GDM1 (cell line): ENCODE results near the gene MFF.
"Not testable (repeated sequence)": the region's sequence is repeated elsewhere in the genome, so short reads cannot be mapped to it uniquely, and the experiment has no call there.

Source experiments
- DNase-seq: peaks from one replicate; lab custom pipeline; 2025; lab: John Stamatoyannopoulos, UW

Gene MFF

GRCh38 chr2:227377467-227378351 lies 52.7 kb downstream of the MFF start:
- no peak for DNase-seq

GRCh38 chr2:227378371-227378782 lies 53.3 kb downstream of the MFF start:
- no peak for DNase-seq

- DNase-seq = no peak
Observed at GRCh38 chr2:227379095-227379494, 54.0 kb downstream of the MFF start, which contains the start of gene TM4SF20. Gene TM4SF20 (minus strand): TSS chr2:227379306. CDS start chr2:227379268, 38 bp downstream.

- not testable (repeated sequence) for DNase-seq
Observed at GRCh38 chr2:227382241-227382835, 57.3 kb downstream of the MFF start.

GRCh38 chr2:227383686-227384085 lies 58.6 kb downstream of the MFF start:
- DNase-seq = no peak

GRCh38 chr2:227386630-227387029 lies 61.6 kb downstream of the MFF start:
- no peak for DNase-seq

GRCh38 chr2:227387583-227387982 lies 62.5 kb downstream of the MFF start, which contains the start of gene SCYGR1:
Gene SCYGR1 (minus strand): TSS chr2:227387949. CDS start chr2:227387949, 0 bp downstream.
- DNase-seq = not testable (repeated sequence)

GRCh38 chr2:227388537-227389011 lies 63.5 kb downstream of the MFF start:
- DNase-seq = no peak

- DNase-seq = no peak
Observed at GRCh38 chr2:227389231-227389630, 64.2 kb downstream of the MFF start.

GRCh38 chr2:227389661-227390060 lies 64.6 kb downstream of the MFF start:
- DNase-seq = no peak

GRCh38 chr2:227390468-227391256 lies 65.6 kb downstream of the MFF start:
- DNase-seq = no peak

GRCh38 chr2:227394401-227394800 lies 69.3 kb downstream of the MFF start:
- DNase-seq = no peak

- DNase-seq = no peak
Observed at GRCh38 chr2:227395556-227395955, 70.5 kb downstream of the MFF start.

- no peak for DNase-seq
Observed at GRCh38 chr2:227397562-227397961, 72.5 kb downstream of the MFF start.

GRCh38 chr2:227398684-227399670 lies 73.9 kb downstream of the MFF start:
- DNase-seq = no peak

GRCh38 chr2:227401550-227401949 lies 76.5 kb downstream of the MFF start:
- no peak for DNase-seq

GRCh38 chr2:227402321-227402720 lies 77.3 kb downstream of the MFF start:
- no peak for DNase-seq

GRCh38 chr2:227402959-227403358 lies 77.9 kb downstream of the MFF start:
- no peak for DNase-seq

- DNase-seq = no peak
Observed at GRCh38 chr2:227404585-227405271, 79.7 kb downstream of the MFF start.
